Tibial nerve (tissue), 4 donors: ENCODE data around the gene CABLES1. TPM values are rescaled to one million over a fixed set of nuclear protein-coding genes. Genes with fewer than 3 reads are reported as not detected.

Experiments used
- DNase-seq, 2 donors: peaks; one replicate each; pipeline ENCODE4 v3.0.0-alpha.2; 2019; ENCODE audit warnings: low spot score in 2 of 2
- H3K27ac ChIP-seq, 4 donors: fragments of 200-600 bp; sonication (generic) in 3 of 4; one replicate each; pipeline ENCODE4 v1.5.1; 2017 to 2019; ENCODE audit warnings: mild to moderate bottlenecking in 1 of 4
- H3K27me3 ChIP-seq, 2 donors: fragments of 200-600 bp; sonication (generic) in 1 of 2; one replicate each; pipeline versions ENCODE4 v1.5.1 to v1.6.0; 2017 to 2019
- H3K36me3 ChIP-seq, 3 donors: fragments of 200-600 bp; sonication (generic); one replicate each; pipeline ENCODE4 v1.5.1; 2018 to 2019
- H3K4me1 ChIP-seq, 4 donors: fragments of 200-600 bp; sonication (generic) in 3 of 4; one replicate each; pipeline ENCODE4 v1.5.1; 2017 to 2019
- H3K4me3 ChIP-seq, 4 donors: fragments of 200-600 bp; sonication (generic) in 3 of 4; one replicate each; pipeline ENCODE4 v1.5.1; 2017 to 2019; ENCODE audit warnings: mild to moderate bottlenecking in 1 of 4, moderate library complexity in 1 of 4
- H3K9me3 ChIP-seq, 4 donors: fragments of 200-600 bp; sonication (generic) in 3 of 4; one replicate each; pipeline ENCODE4 v1.5.1; 2017 to 2019
- EP300 ChIP-seq, 2 donors: sonication (generic); formaldehyde crosslinking; IDR thresholded peaks; one replicate each; pipeline ENCODE4 v1.6.1; 2017; ENCODE audit warnings: antibody characterized with exemption in 2 of 2, mild to moderate bottlenecking in 1 of 2
- POLR2A ChIP-seq, 2 donors: fragments of 450-650 bp; IDR thresholded peaks; one replicate each; pipeline ENCODE4 v1.6.1; 2017; ENCODE audit warnings: antibody characterized with exemption in 2 of 2, mild to moderate bottlenecking in 2 of 2, moderate library complexity in 2 of 2
- WGBS, 2 donors: methylation state at CpG; one replicate each; pipeline ENCODE4 v1.1.5; 2018; 5-methylcytosine and 5-hydroxymethylcytosine counted together
- total RNA-seq, 4 donors: library from RNA; depleted of rRNA; stranded (reverse); fragments of >200 nt; gene quantifications; one replicate each; pipeline ENCODE4 v1.1.0, GENCODE V29; 2016
- TF ChIP-seq, protein P1 (sequence below), 5 experiments: fragments of 200-600 bp in 3 of 5; fragments of 450-650 bp in 2 of 5; sonication (generic) in 3 of 5; IDR thresholded peaks; one replicate each; pipeline ENCODE4 v1.5.1; 2016 to 2019; ENCODE audit warnings: antibody characterized with exemption in 5 of 5, mild to moderate bottlenecking in 3 of 5, moderate library complexity in 2 of 5

The CABLES1 gene
- total RNA-seq, 4 donors from 2014 or later: 17.3 to 32.1 (median 21.2) TPM

DNA sequence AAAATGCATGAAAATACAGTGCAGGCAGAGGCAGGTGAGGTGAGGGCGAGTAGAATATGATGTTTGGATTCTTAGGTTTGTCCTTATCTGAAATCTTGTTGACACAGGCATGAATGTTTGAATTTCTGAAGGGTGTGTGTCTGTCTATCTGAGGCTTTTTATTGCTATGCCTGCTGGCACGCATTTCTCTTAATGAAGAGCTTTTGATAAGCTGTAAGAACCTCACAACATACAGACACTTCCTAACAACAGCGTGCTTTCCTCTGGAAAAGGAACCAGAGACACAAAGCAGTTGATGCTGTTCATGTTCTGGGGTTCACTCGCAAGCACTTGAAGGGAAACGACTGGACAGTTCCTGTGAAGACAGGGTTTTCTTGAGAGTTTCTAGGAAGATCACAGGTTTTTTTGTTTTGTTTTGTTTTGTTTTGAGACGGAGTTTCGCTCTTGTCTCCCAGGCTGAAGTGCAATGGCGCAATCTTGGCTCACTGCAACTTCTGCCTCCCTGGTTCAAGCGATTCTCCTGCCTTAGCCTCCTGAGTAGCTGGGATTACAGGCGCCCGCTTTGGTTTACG, 33.3 kb upstream of the CABLES1 start:
- TF ChIP-seq, protein P1, sequence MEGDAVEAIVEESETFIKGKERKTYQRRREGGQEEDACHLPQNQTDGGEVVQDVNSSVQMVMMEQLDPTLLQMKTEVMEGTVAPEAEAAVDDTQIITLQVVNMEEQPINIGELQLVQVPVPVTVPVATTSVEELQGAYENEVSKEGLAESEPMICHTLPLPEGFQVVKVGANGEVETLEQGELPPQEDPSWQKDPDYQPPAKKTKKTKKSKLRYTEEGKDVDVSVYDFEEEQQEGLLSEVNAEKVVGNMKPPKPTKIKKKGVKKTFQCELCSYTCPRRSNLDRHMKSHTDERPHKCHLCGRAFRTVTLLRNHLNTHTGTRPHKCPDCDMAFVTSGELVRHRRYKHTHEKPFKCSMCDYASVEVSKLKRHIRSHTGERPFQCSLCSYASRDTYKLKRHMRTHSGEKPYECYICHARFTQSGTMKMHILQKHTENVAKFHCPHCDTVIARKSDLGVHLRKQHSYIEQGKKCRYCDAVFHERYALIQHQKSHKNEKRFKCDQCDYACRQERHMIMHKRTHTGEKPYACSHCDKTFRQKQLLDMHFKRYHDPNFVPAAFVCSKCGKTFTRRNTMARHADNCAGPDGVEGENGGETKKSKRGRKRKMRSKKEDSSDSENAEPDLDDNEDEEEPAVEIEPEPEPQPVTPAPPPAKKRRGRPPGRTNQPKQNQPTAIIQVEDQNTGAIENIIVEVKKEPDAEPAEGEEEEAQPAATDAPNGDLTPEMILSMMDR (IDR thresholded peaks at IDR 0.05): no peak
- TF ChIP-seq EP300 (IDR thresholded peaks at IDR 0.05) (no peak), POLR2A (IDR thresholded peaks at IDR 0.05) (no peak)
- Histone ChIP-seq H3K9me3 (no peaks in the 10 kb centered on the region), H3K27ac (no peak overlapping the region), H3K4me3 (no peak overlapping the region), H3K36me3 (no peaks in the 10 kb centered on the region), H3K27me3 (no peaks in the 10 kb centered on the region), H3K4me1 (peaks cover 0 to 6% (median 3%) of the 10 kb centered on the region in 4 donors)
- WGBS, 2 donors: 82 to 86% methylated on average over 12 of the region's 12 CpGs
- no peak for DNase-seq

DNA sequence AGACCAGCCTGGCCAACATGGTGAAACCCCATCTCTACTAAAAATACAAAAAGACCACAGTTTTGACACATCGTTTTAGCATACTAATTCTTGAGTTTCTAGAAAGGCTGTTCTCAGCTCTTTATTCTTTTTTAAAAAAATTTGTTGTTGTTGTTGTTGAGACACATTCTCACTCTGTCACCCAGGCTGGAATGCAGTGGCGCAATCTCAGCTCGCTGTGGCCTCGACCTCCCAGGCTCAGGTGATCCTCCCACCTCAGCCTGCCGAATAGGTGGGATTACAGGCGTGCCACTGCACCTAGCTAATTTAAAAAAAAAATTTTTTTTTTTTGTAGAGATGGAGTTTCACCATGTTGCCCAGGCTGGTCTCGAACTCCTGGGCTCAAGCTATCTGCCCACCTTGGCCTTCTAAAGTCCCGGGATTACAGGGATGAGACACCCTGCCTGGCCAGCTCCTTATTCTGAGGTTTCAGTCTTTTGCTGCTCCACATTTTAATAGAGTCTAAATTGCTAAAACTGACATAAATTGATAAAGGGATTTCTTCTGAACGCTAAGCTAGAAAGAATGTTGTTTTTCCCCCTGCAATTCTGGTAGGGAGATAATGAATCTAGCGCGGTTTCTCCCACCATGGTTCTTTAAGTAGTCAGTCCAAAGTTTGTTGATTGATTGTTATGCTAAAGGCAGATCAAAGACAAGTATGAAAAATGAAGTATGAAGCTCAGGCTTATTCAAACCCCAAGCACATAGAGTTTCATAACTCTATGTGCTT, 32.6 kb upstream of the CABLES1 start:
- Histone ChIP-seq H3K4me3 (no peak overlapping the region), H3K4me1 (peaks cover 0 to 11% (median 5%) of the 10 kb centered on the region in 4 donors), H3K27me3 (no peaks in the 10 kb centered on the region), H3K27ac (no peak overlapping the region), H3K9me3 (no peaks in the 10 kb centered on the region), H3K36me3 (no peaks in the 10 kb centered on the region)
- WGBS, 2 donors: 89 to 92% methylated on average over 11 of the region's 11 CpGs
- TF ChIP-seq POLR2A (IDR thresholded peaks at IDR 0.05) (no peak), EP300 (IDR thresholded peaks at IDR 0.05) (no peak)
- TF ChIP-seq, protein P1 (IDR thresholded peaks at IDR 0.05): no peak
- no peak for DNase-seq

DNA sequence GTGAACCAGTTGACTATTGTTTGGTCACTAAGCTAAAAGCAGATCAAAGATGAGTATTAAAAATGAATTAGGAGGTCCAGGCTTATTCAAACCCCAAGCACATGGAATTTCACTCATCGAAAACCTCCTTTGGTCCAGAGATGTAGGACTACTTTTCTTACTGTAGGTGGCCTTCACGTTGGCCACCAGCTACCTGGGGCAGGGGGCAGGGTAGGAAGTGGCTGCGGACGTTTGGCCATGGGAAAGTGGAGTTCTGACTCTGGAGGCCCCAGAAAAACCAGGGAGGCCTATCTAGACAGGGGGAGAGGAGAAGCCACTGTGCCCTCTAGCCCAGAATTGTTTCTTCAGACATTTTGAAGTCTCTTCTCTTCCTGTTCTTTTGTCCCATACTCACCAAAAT, 31.8 kb upstream of the CABLES1 start:
- TF ChIP-seq POLR2A (IDR thresholded peaks at IDR 0.05) (no peak), EP300 (IDR thresholded peaks at IDR 0.05) (no peak)
- TF ChIP-seq, protein P1 (IDR thresholded peaks at IDR 0.05): no peak
- Histone ChIP-seq H3K27me3 (no peaks in the 10 kb centered on the region), H3K36me3 (no peaks in the 10 kb centered on the region), H3K27ac (no peak overlapping the region), H3K9me3 (no peaks in the 10 kb centered on the region), H3K4me3 (no peak overlapping the region), H3K4me1 (peaks cover 0 to 15% (median 5%) of the 10 kb centered on the region in 4 donors)
- no peak for DNase-seq
- WGBS, 2 donors: 80 to 92% methylated on average over 4 of the region's 4 CpGs

DNA sequence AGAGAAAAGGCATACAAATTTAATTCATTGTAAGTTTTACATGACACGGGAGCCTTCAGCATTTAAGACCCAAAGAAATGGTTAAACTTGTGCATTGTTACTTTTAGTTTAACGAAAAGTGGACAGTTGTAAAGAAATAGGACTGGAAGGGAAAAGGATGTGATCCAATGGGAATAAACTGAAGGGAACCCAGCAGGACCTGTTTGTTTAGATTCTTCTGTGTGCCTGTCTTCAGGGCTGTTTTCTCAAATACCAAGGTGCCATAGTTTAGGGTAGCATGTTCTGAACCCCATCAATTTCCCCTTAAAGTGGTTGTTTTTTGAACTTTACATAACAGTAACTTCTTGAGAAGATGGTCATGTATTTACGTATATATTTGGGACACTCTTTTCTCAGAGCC, 30.3 kb upstream of the CABLES1 start:
- TF ChIP-seq, protein P1 (IDR thresholded peaks at IDR 0.05): no peak
- TF ChIP-seq POLR2A (IDR thresholded peaks at IDR 0.05) (no peak), EP300 (IDR thresholded peaks at IDR 0.05) (no peak)
- no peak for DNase-seq
- H3K4me3 ChIP-seq: no peak overlapping the region
- H3K27ac ChIP-seq: no peak overlapping the region
- WGBS, 2 donors: 84 to 85% methylated on average over 3 of the region's 3 CpGs
- H3K36me3 ChIP-seq: no peaks in the 10 kb centered on the region
- H3K9me3 ChIP-seq: no peaks in the 10 kb centered on the region
- no peaks in the 10 kb centered on the region for H3K27me3 ChIP-seq
- peaks cover 0 to 15% (median 5%) of the 10 kb centered on the region in 4 donors for H3K4me1 ChIP-seq

DNA sequence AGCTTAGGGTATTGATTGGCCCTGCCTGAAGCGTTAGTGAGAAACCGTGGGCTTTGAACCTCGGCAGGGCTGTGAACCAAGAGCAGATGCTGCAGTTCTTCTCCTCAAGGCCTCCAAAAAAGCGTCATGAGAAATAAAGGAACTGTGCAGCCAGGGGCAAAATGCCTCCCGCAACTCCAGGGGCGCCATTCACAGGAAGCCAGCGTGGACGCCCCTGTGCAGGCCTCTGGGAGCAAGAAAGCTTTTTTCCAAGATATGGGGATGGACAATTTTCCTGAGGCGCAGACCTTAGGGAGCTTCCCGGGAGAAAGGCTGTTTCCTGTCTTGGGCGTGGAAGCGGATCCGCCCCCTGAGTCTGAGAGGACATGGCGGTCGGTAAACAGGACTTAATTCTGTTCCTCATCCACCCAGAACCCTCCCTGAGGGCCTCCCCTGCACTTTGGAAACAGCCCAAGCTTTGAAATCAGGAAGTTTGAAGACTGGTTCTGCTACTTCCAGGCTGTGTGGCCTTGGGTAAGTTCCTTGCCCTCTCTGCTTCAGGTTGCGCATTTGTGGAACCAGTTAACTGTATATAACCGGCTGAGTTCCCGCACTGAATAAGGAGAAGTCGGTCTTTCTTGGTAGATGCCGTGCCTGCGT, 29.6 kb upstream of the CABLES1 start:
- DNase-seq: no peak
- TF ChIP-seq EP300 (IDR thresholded peaks at IDR 0.05): no peak
- TF ChIP-seq, protein P1 (IDR thresholded peaks at IDR 0.05): no peak
- TF ChIP-seq POLR2A (IDR thresholded peaks at IDR 0.05): no peak
- Histone ChIP-seq H3K9me3 (no peaks in the 10 kb centered on the region), H3K27me3 (no peaks in the 10 kb centered on the region), H3K36me3 (no peaks in the 10 kb centered on the region), H3K4me3 (no peak overlapping the region), H3K27ac (no peak overlapping the region), H3K4me1 (peaks cover 0 to 15% (median 5%) of the 10 kb centered on the region in 4 donors)
- 78 to 80% methylated on average over 21 of the region's 21 CpGs for WGBS, 2 donors
